Measurements from ENCODE around the gene LCLAT1.

LCLAT1 gene

GRCh38 chr2:30661173-30662107 lies 214.4 kb downstream of the LCLAT1 start:
- no peak for DNase-seq (ENCODE audit: low spot score)
- no peak for TF ChIP-seq CTCF (IDR thresholded peaks at IDR 0.05; ENCODE audit: extremely low read depth, insufficient read depth, missing control alignments)
- in situ Hi-C loops (cut with MboI; ENCODE audit: low pct_unique_long_range_greater_than_20kb, low sequenced_read_pairs, unreplicated experiment) = no loop called here

- in situ Hi-C loops (cut with MboI; ENCODE audit: low pct_unique_long_range_greater_than_20kb, low sequenced_read_pairs, unreplicated experiment) = no loop called here
- no peak for DNase-seq (ENCODE audit: low spot score)
- no peak for TF ChIP-seq CTCF (IDR thresholded peaks at IDR 0.05; ENCODE audit: extremely low read depth, insufficient read depth, missing control alignments)
Measured at GRCh38 chr2:30662268-30663131, 215.5 kb downstream of the LCLAT1 start.

GRCh38 chr2:30663321-30663720 lies 216.3 kb downstream of the LCLAT1 start:
- TF ChIP-seq CTCF (IDR thresholded peaks at IDR 0.05; ENCODE audit: extremely low read depth, insufficient read depth, missing control alignments) = no peak
- DNase-seq (ENCODE audit: low spot score) = no peak
- in situ Hi-C loops (cut with MboI; ENCODE audit: low pct_unique_long_range_greater_than_20kb, low sequenced_read_pairs, unreplicated experiment) = no loop called here

- in situ Hi-C loops (cut with MboI; ENCODE audit: low pct_unique_long_range_greater_than_20kb, low sequenced_read_pairs, unreplicated experiment) = no loop called here
- TF ChIP-seq CTCF (IDR thresholded peaks at IDR 0.05; ENCODE audit: extremely low read depth, insufficient read depth, missing control alignments) = no peak
- no peak for DNase-seq (ENCODE audit: low spot score)
Measured at GRCh38 chr2:30663806-30664205, 216.8 kb downstream of the LCLAT1 start.

GRCh38 chr2:30664761-30665358 lies 217.8 kb downstream of the LCLAT1 start:
- TF ChIP-seq CTCF (IDR thresholded peaks at IDR 0.05; ENCODE audit: extremely low read depth, insufficient read depth, missing control alignments) = no peak
- in situ Hi-C loops (cut with MboI; ENCODE audit: low pct_unique_long_range_greater_than_20kb, low sequenced_read_pairs, unreplicated experiment) = no loop called here
- DNase-seq (ENCODE audit: low spot score) = no peak

- no peak for TF ChIP-seq CTCF (IDR thresholded peaks at IDR 0.05; ENCODE audit: extremely low read depth, insufficient read depth, missing control alignments)
- DNase-seq (ENCODE audit: low spot score) = no peak
- in situ Hi-C loops (cut with MboI; ENCODE audit: low pct_unique_long_range_greater_than_20kb, low sequenced_read_pairs, unreplicated experiment) = no loop called here
Measured at GRCh38 chr2:30665761-30666265, 218.8 kb downstream of the LCLAT1 start.

Measured in GM13977 (cell line).